ENCODE data around the gene SUSD2. TPM values are rescaled to one million over a fixed set of nuclear protein-coding genes. Genes with fewer than 3 reads are reported as not detected.

SUSD2 gene
- total and polyA plus RNA-seq, 5 donors from 2014 or later, result 0.06 to 0.81 TPM; not detected in 3

GRCh38 chr22:24146194-24146616 lies 35.1 kb upstream of the SUSD2 start:
- Mint-ChIP-seq H3K4me3 (peak overlapping the region in 3 of 4 donors; percentile 39 to 75 (median 54)), H3K27me3 (no peaks in the 10 kb centered on the region), H3K27ac (peak overlapping the region; percentile 85 to 96 (median 91)), H3K9me3 (no peaks in the 10 kb centered on the region), H3K36me3 (no peaks in the 10 kb centered on the region), H3K4me1 (peaks cover 11 to 89% (median 40%) of the 10 kb centered on the region in 4 donors)
- no peaks in the 10 kb centered on the region for H3K9me3 ChIP-seq (ENCODE audit: control insufficient read depth in 2 of 2, low read length in 2 of 2)
- H3K27ac ChIP-seq (ENCODE audit: insufficient read depth, low read length, poor library complexity, severe bottlenecking), result peak overlapping the region; percentile 56
- H3K4me3 ChIP-seq (ENCODE audit: low read depth, low read length), result peak overlapping the region; percentile 26
- peak in 2 of 3 donors; percentile 27 to 73 for DNase-seq
- ATAC-seq (ENCODE audit: low read depth in 2 of 2), result peak; percentile 52 to 76
- no peaks in the 10 kb centered on the region for H3K36me3 ChIP-seq (ENCODE audit: control insufficient read depth, insufficient read depth, low read length)
- H3K4me1 ChIP-seq (ENCODE audit: control insufficient read depth, insufficient read depth, low read length, poor library complexity, severe bottlenecking), result peaks cover 56% of the 10 kb centered on the region
- no peaks in the 10 kb centered on the region for H3K27me3 ChIP-seq (ENCODE audit: control insufficient read depth, insufficient read depth, low read length)

GRCh38 chr22:24146791-24147353 lies 34.4 kb upstream of the SUSD2 start:
- ATAC-seq (ENCODE audit: low read depth in 2 of 2) (no peak), DNase-seq (no peak)
- Histone ChIP-seq H3K4me1 (ENCODE audit: control insufficient read depth, insufficient read depth, low read length, poor library complexity, severe bottlenecking) (peaks cover 49% of the 10 kb centered on the region), H3K9me3 (ENCODE audit: control insufficient read depth in 2 of 2, low read length in 2 of 2) (no peaks in the 10 kb centered on the region), H3K4me3 (ENCODE audit: low read depth, low read length) (no peak overlapping the region), H3K27me3 (ENCODE audit: control insufficient read depth, insufficient read depth, low read length) (no peaks in the 10 kb centered on the region), H3K27ac (ENCODE audit: insufficient read depth, low read length, poor library complexity, severe bottlenecking) (peak overlapping the region; percentile 56), H3K36me3 (ENCODE audit: control insufficient read depth, insufficient read depth, low read length) (no peaks in the 10 kb centered on the region)
- no peaks in the 10 kb centered on the region for H3K9me3 Mint-ChIP-seq
- H3K27ac Mint-ChIP-seq, result peak overlapping the region; percentile 26 to 87 (median 51)
- no peak overlapping the region for H3K4me3 Mint-ChIP-seq
- no peaks in the 10 kb centered on the region for H3K27me3 Mint-ChIP-seq
- H3K4me1 Mint-ChIP-seq, result peaks cover 11 to 88% (median 36%) of the 10 kb centered on the region in 4 donors
- no peaks in the 10 kb centered on the region for H3K36me3 Mint-ChIP-seq

GRCh38 chr22:24147666-24148065 lies 33.6 kb upstream of the SUSD2 start:
- no peak for ATAC-seq (ENCODE audit: low read depth in 2 of 2)

GRCh38 chr22:24148266-24149197 lies 32.8 kb upstream of the SUSD2 start:
- no peaks in the 10 kb centered on the region for H3K27me3 ChIP-seq (ENCODE audit: control insufficient read depth, insufficient read depth, low read length)
- no peak overlapping the region for H3K27ac ChIP-seq (ENCODE audit: insufficient read depth, low read length, poor library complexity, severe bottlenecking)
- no peak for ATAC-seq (ENCODE audit: low read depth in 2 of 2)
- no peak for DNase-seq
- Mint-ChIP-seq H3K27me3 (no peaks in the 10 kb centered on the region), H3K36me3 (no peaks in the 10 kb centered on the region), H3K4me1 (peaks cover 11 to 87% (median 41%) of the 10 kb centered on the region in 4 donors), H3K27ac (peak overlapping the region; percentile 93 to 98 (median 98)), H3K9me3 (no peaks in the 10 kb centered on the region), H3K4me3 (no peak overlapping the region)
- peaks cover 52% of the 10 kb centered on the region for H3K4me1 ChIP-seq (ENCODE audit: control insufficient read depth, insufficient read depth, low read length, poor library complexity, severe bottlenecking)
- H3K36me3 ChIP-seq (ENCODE audit: control insufficient read depth, insufficient read depth, low read length), result no peaks in the 10 kb centered on the region
- H3K9me3 ChIP-seq (ENCODE audit: control insufficient read depth in 2 of 2, low read length in 2 of 2), result no peaks in the 10 kb centered on the region
- no peak overlapping the region for H3K4me3 ChIP-seq (ENCODE audit: low read depth, low read length)

More at GRCh38 chr22:24147666-24148065, 33.6 kb upstream of the SUSD2 start:
- no peaks in the 10 kb centered on the region for H3K9me3 Mint-ChIP-seq
- peak overlapping the region; percentile 87 to 92 (median 88) for H3K27ac Mint-ChIP-seq
- Histone ChIP-seq H3K27me3 (ENCODE audit: control insufficient read depth, insufficient read depth, low read length) (no peaks in the 10 kb centered on the region), H3K27ac (ENCODE audit: insufficient read depth, low read length, poor library complexity, severe bottlenecking) (no peak overlapping the region), H3K9me3 (ENCODE audit: control insufficient read depth in 2 of 2, low read length in 2 of 2) (no peaks in the 10 kb centered on the region), H3K4me3 (ENCODE audit: low read depth, low read length) (no peak overlapping the region), H3K36me3 (ENCODE audit: control insufficient read depth, insufficient read depth, low read length) (no peaks in the 10 kb centered on the region), H3K4me1 (ENCODE audit: control insufficient read depth, insufficient read depth, low read length, poor library complexity, severe bottlenecking) (peaks cover 47% of the 10 kb centered on the region)
- H3K27me3 Mint-ChIP-seq, result no peaks in the 10 kb centered on the region
- DNase-seq, result no peak
- H3K4me3 Mint-ChIP-seq, result peak overlapping the region in 1 of 4 donors; percentile 13
- H3K36me3 Mint-ChIP-seq, result no peaks in the 10 kb centered on the region
- H3K4me1 Mint-ChIP-seq, result peaks cover 11 to 87% (median 37%) of the 10 kb centered on the region in 4 donors

GRCh38 chr22:24149198-24149590 lies 32.1 kb upstream of the SUSD2 start:
- H3K4me3 Mint-ChIP-seq, result peak overlapping the region in 2 of 4 donors; percentile 50 to 69

GRCh38 chr22:24153353-24153752 lies 27.9 kb upstream of the SUSD2 start:
- H3K4me3 Mint-ChIP-seq, result peak overlapping the region; percentile 84 to 89 (median 87)
- peak; percentile 13 to 89 (median 58) for DNase-seq

More at GRCh38 chr22:24149198-24149590, 32.1 kb upstream of the SUSD2 start:
- ATAC-seq (ENCODE audit: low read depth in 2 of 2) (no peak), DNase-seq (no peak)
- H3K9me3 ChIP-seq (ENCODE audit: control insufficient read depth in 2 of 2, low read length in 2 of 2), result no peaks in the 10 kb centered on the region
- H3K9me3 Mint-ChIP-seq, result no peaks in the 10 kb centered on the region
- no peaks in the 10 kb centered on the region for H3K36me3 ChIP-seq (ENCODE audit: control insufficient read depth, insufficient read depth, low read length)
- no peaks in the 10 kb centered on the region for H3K27me3 ChIP-seq (ENCODE audit: control insufficient read depth, insufficient read depth, low read length)
- no peaks in the 10 kb centered on the region for H3K27me3 Mint-ChIP-seq
- no peak overlapping the region for H3K27ac ChIP-seq (ENCODE audit: insufficient read depth, low read length, poor library complexity, severe bottlenecking)
- peak overlapping the region; percentile 93 to 98 (median 98) for H3K27ac Mint-ChIP-seq
- H3K4me1 ChIP-seq (ENCODE audit: control insufficient read depth, insufficient read depth, low read length, poor library complexity, severe bottlenecking), result peaks cover 54% of the 10 kb centered on the region
- no peaks in the 10 kb centered on the region for H3K36me3 Mint-ChIP-seq
- H3K4me1 Mint-ChIP-seq, result peaks cover 16 to 87% (median 47%) of the 10 kb centered on the region in 4 donors
- no peak overlapping the region for H3K4me3 ChIP-seq (ENCODE audit: low read depth, low read length)

GRCh38 chr22:24153959-24154358 lies 27.3 kb upstream of the SUSD2 start:
- Histone ChIP-seq H3K9me3 (ENCODE audit: control insufficient read depth in 2 of 2, low read length in 2 of 2) (no peaks in the 10 kb centered on the region), H3K4me3 (ENCODE audit: low read depth, low read length) (peak overlapping the region; percentile 1), H3K27ac (ENCODE audit: insufficient read depth, low read length, poor library complexity, severe bottlenecking) (peak overlapping the region; percentile 83), H3K36me3 (ENCODE audit: control insufficient read depth, insufficient read depth, low read length) (no peaks in the 10 kb centered on the region), H3K4me1 (ENCODE audit: control insufficient read depth, insufficient read depth, low read length, poor library complexity, severe bottlenecking) (peaks cover 57% of the 10 kb centered on the region), H3K27me3 (ENCODE audit: control insufficient read depth, insufficient read depth, low read length) (no peaks in the 10 kb centered on the region)
- Mint-ChIP-seq H3K36me3 (no peaks in the 10 kb centered on the region), H3K9me3 (no peaks in the 10 kb centered on the region), H3K27ac (peak overlapping the region; percentile 96 to 100 (median 98)), H3K4me3 (peak overlapping the region; percentile 71 to 89 (median 87)), H3K4me1 (peaks cover 7 to 80% (median 42%) of the 10 kb centered on the region in 4 donors), H3K27me3 (no peaks in the 10 kb centered on the region)
- peak in 2 of 3 donors; percentile 28 to 72 for DNase-seq
- ATAC-seq (ENCODE audit: low read depth in 2 of 2), result peak in 1 of 2 donors; percentile 10

More at GRCh38 chr22:24153353-24153752, 27.9 kb upstream of the SUSD2 start:
- Mint-ChIP-seq H3K36me3 (no peaks in the 10 kb centered on the region), H3K27me3 (no peaks in the 10 kb centered on the region), H3K27ac (peak overlapping the region; percentile 96 to 100 (median 98)), H3K9me3 (no peaks in the 10 kb centered on the region), H3K4me1 (peaks cover 7 to 77% (median 38%) of the 10 kb centered on the region in 4 donors)
- Histone ChIP-seq H3K36me3 (ENCODE audit: control insufficient read depth, insufficient read depth, low read length) (no peaks in the 10 kb centered on the region), H3K4me3 (ENCODE audit: low read depth, low read length) (peak overlapping the region; percentile 1), H3K4me1 (ENCODE audit: control insufficient read depth, insufficient read depth, low read length, poor library complexity, severe bottlenecking) (peaks cover 51% of the 10 kb centered on the region), H3K27me3 (ENCODE audit: control insufficient read depth, insufficient read depth, low read length) (no peaks in the 10 kb centered on the region), H3K27ac (ENCODE audit: insufficient read depth, low read length, poor library complexity, severe bottlenecking) (peak overlapping the region; percentile 83), H3K9me3 (ENCODE audit: control insufficient read depth in 2 of 2, low read length in 2 of 2) (no peaks in the 10 kb centered on the region)
- peak; percentile 46 to 61 for ATAC-seq (ENCODE audit: low read depth in 2 of 2)

Data from CD4-positive, CD25-positive, alpha-beta regulatory T cell (primary cell).